ENCODE results near the gene PELI2.
"Not testable (repeated sequence)": the region's sequence is repeated elsewhere in the genome, so short reads cannot be mapped to it uniquely, and the experiment has no call there.

The PELI2 gene

GRCh38 chr14:56161658-56162057 is 43.4 kb downstream of the PELI2 start:
- Histone ChIP-seq H3K9ac (ENCODE audit: low read length) (no peak overlapping the region), H3K9me3 (ENCODE audit: control insufficient read depth, low read depth, low read length) (peaks cover 8% of the 10 kb centered on the region), H3K4me3 (ENCODE audit: low read length) (no peak overlapping the region), H3K4me1 (ENCODE audit: control insufficient read depth, low read depth, low read length) (peaks cover 11% of the 10 kb centered on the region), H3K36me3 (ENCODE audit: control insufficient read depth, low read depth, low read length) (no peaks in the 10 kb centered on the region), H3K27ac (ENCODE audit: low read length) (no peak overlapping the region), H3K27me3 (ENCODE audit: control insufficient read depth, insufficient read depth, low read length) (no peaks in the 10 kb centered on the region)

DNA sequence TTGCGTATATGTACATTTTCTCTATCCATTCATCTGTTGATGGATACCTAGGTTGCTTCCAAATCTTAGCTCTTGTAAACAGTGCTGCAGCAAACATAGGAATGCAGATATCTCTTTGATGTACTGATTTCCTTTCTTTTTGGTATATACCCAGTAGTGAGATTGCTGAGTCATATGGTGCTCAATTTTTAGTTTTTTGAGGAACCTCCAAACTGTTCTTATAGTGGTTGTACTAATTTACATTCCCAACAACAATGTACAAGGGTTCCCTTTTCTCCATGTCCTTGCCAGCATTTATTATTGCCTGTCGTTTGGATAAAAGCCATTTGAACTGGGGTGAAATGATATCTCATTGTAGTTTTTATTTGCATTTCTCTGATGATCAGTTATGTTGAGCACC is 44.3 kb downstream of the PELI2 start:
- Histone ChIP-seq H3K27ac (ENCODE audit: low read length) (no peak overlapping the region), H3K27me3 (ENCODE audit: control insufficient read depth, insufficient read depth, low read length) (no peaks in the 10 kb centered on the region), H3K4me1 (ENCODE audit: control insufficient read depth, low read depth, low read length) (peaks cover 11% of the 10 kb centered on the region), H3K9me3 (ENCODE audit: control insufficient read depth, low read depth, low read length) (peaks cover 8% of the 10 kb centered on the region), H3K4me3 (ENCODE audit: low read length) (no peak overlapping the region), H3K36me3 (ENCODE audit: control insufficient read depth, low read depth, low read length) (no peaks in the 10 kb centered on the region), H3K9ac (ENCODE audit: low read length) (no peak overlapping the region)

DNA sequence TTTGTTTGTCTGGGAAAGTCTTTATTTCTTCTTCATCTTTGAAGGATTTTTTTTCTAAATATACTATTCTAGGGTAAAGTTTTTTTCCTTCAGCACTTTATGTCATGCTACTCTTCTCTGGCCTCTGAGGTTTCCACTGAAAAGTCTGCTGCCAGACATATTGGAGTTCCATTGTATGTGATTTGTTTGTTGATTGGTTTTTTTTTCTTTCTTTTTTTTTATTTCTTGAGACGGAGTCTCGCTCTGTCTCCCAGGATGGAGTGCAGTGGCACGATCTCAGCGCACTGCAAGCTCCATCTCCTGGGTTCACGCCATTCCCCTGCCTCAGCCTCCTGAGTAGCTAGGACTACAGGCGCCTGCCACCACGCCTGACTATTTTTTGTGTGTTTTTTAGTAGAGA is 48.4 kb downstream of the PELI2 start:
- not testable (repeated sequence) for H3K9me3 ChIP-seq (ENCODE audit: control insufficient read depth, low read depth, low read length); H3K4me1 ChIP-seq (ENCODE audit: control insufficient read depth, low read depth, low read length); H3K27ac ChIP-seq (ENCODE audit: low read length); H3K9ac ChIP-seq (ENCODE audit: low read length); H3K4me3 ChIP-seq (ENCODE audit: low read length); H3K36me3 ChIP-seq (ENCODE audit: control insufficient read depth, low read depth, low read length); H3K27me3 ChIP-seq (ENCODE audit: control insufficient read depth, insufficient read depth, low read length)

DNA sequence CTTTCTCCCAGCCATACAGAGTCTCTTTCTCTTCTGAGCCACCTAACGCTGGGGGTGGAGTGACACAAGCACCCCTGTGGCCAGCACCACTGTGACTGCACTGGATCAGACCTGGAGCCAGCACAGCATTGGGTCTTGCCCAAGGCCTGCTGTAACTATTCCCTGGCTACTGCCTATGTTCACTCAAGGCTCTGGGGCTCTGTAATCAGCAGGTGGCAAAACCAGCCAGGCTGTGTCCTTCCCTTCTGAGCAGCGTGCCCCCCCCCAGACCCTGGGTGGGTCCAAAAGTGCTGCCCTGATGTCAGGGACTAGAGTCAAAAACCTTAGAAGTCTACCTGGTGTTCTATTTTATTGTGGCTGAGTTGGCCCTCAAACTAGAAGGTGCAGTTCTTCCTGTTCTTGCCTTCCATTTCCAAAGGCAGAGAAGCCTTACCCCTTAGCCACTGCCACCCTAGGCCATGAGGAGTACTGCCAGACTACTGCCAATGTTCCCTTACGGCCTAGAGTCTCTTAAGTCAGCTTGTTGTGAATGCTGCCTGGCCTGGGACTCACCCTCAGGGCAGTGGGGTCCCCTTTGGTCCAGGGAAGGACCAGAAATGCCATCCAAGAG is 49.9 kb downstream of the PELI2 start:
- H3K27ac ChIP-seq (ENCODE audit: low read length): no peak overlapping the region
- H3K4me1 ChIP-seq (ENCODE audit: control insufficient read depth, low read depth, low read length): no peaks in the 10 kb centered on the region
- H3K9me3 ChIP-seq (ENCODE audit: control insufficient read depth, low read depth, low read length): peaks cover 4% of the 10 kb centered on the region
- H3K4me3 ChIP-seq (ENCODE audit: low read length): no peak overlapping the region
- no peaks in the 10 kb centered on the region for H3K36me3 ChIP-seq (ENCODE audit: control insufficient read depth, low read depth, low read length)
- H3K27me3 ChIP-seq (ENCODE audit: control insufficient read depth, insufficient read depth, low read length): no peaks in the 10 kb centered on the region
- no peak overlapping the region for H3K9ac ChIP-seq (ENCODE audit: low read length)

- H3K36me3 ChIP-seq (ENCODE audit: control insufficient read depth, low read depth, low read length): no peaks in the 10 kb centered on the region
- H3K9ac ChIP-seq (ENCODE audit: low read length): no peak overlapping the region
- no peaks in the 10 kb centered on the region for H3K27me3 ChIP-seq (ENCODE audit: control insufficient read depth, insufficient read depth, low read length)
- no peaks in the 10 kb centered on the region for H3K9me3 ChIP-seq (ENCODE audit: control insufficient read depth, low read depth, low read length)
- H3K4me1 ChIP-seq (ENCODE audit: control insufficient read depth, low read depth, low read length): no peaks in the 10 kb centered on the region
- no peak overlapping the region for H3K27ac ChIP-seq (ENCODE audit: low read length)
- no peak overlapping the region for H3K4me3 ChIP-seq (ENCODE audit: low read length)
Measured at GRCh38 chr14:56170028-56170427, 51.8 kb downstream of the PELI2 start.

- Histone ChIP-seq H3K4me3 (ENCODE audit: low read length) (no peak overlapping the region), H3K27ac (ENCODE audit: low read length) (no peak overlapping the region), H3K36me3 (ENCODE audit: control insufficient read depth, low read depth, low read length) (no peaks in the 10 kb centered on the region), H3K9me3 (ENCODE audit: control insufficient read depth, low read depth, low read length) (no peaks in the 10 kb centered on the region), H3K4me1 (ENCODE audit: control insufficient read depth, low read depth, low read length) (no peaks in the 10 kb centered on the region), H3K27me3 (ENCODE audit: control insufficient read depth, insufficient read depth, low read length) (no peaks in the 10 kb centered on the region), H3K9ac (ENCODE audit: low read length) (no peak overlapping the region)
Measured at GRCh38 chr14:56170877-56171422, 52.7 kb downstream of the PELI2 start.

DNA sequence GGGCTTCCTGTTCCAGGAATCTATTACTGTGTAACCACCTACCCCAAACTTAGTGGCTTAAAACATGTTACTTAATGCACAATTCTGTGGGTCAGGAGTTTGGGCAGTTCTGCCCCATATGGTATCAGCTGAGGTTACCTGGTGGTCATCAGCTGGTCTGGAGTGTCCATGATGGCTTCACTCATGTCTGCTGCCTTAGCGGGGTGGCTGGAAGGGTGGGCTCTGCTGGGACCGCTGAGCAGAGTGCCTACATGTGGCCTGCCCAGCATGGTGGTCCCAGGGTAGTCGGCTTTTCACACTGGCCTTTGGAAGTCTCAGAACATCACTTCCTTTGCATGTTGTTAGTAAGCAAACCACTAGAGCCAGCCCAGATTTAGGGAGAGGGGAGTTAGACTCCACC is 53.9 kb downstream of the PELI2 start:
- H3K4me1 ChIP-seq (ENCODE audit: control insufficient read depth, low read depth, low read length): peaks cover 3% of the 10 kb centered on the region
- no peaks in the 10 kb centered on the region for H3K36me3 ChIP-seq (ENCODE audit: control insufficient read depth, low read depth, low read length)
- H3K27ac ChIP-seq (ENCODE audit: low read length): no peak overlapping the region
- no peak overlapping the region for H3K4me3 ChIP-seq (ENCODE audit: low read length)
- H3K9me3 ChIP-seq (ENCODE audit: control insufficient read depth, low read depth, low read length): no peaks in the 10 kb centered on the region
- no peaks in the 10 kb centered on the region for H3K27me3 ChIP-seq (ENCODE audit: control insufficient read depth, insufficient read depth, low read length)
- no peak overlapping the region for H3K9ac ChIP-seq (ENCODE audit: low read length)

GRCh38 chr14:56172571-56172971 is 54.4 kb downstream of the PELI2 start:
- Histone ChIP-seq H3K27me3 (ENCODE audit: control insufficient read depth, insufficient read depth, low read length) (no peaks in the 10 kb centered on the region), H3K4me3 (ENCODE audit: low read length) (no peak overlapping the region), H3K4me1 (ENCODE audit: control insufficient read depth, low read depth, low read length) (peaks cover 3% of the 10 kb centered on the region), H3K27ac (ENCODE audit: low read length) (no peak overlapping the region), H3K9me3 (ENCODE audit: control insufficient read depth, low read depth, low read length) (no peaks in the 10 kb centered on the region), H3K9ac (ENCODE audit: low read length) (no peak overlapping the region), H3K36me3 (ENCODE audit: control insufficient read depth, low read depth, low read length) (no peaks in the 10 kb centered on the region)

GRCh38 chr14:56173365-56173922 is 55.2 kb downstream of the PELI2 start:
- H3K9me3 ChIP-seq (ENCODE audit: control insufficient read depth, low read depth, low read length): no peaks in the 10 kb centered on the region
- no peak overlapping the region for H3K9ac ChIP-seq (ENCODE audit: low read length)
- no peak overlapping the region for H3K27ac ChIP-seq (ENCODE audit: low read length)
- peaks cover 3% of the 10 kb centered on the region for H3K4me1 ChIP-seq (ENCODE audit: control insufficient read depth, low read depth, low read length)
- no peaks in the 10 kb centered on the region for H3K36me3 ChIP-seq (ENCODE audit: control insufficient read depth, low read depth, low read length)
- no peaks in the 10 kb centered on the region for H3K27me3 ChIP-seq (ENCODE audit: control insufficient read depth, insufficient read depth, low read length)
- H3K4me3 ChIP-seq (ENCODE audit: low read length): no peak overlapping the region

- Histone ChIP-seq H3K4me1 (ENCODE audit: control insufficient read depth, low read depth, low read length) (peaks cover 3% of the 10 kb centered on the region), H3K27me3 (ENCODE audit: control insufficient read depth, insufficient read depth, low read length) (no peaks in the 10 kb centered on the region), H3K9me3 (ENCODE audit: control insufficient read depth, low read depth, low read length) (no peaks in the 10 kb centered on the region), H3K27ac (ENCODE audit: low read length) (no peak overlapping the region), H3K9ac (ENCODE audit: low read length) (no peak overlapping the region), H3K4me3 (ENCODE audit: low read length) (no peak overlapping the region), H3K36me3 (ENCODE audit: control insufficient read depth, low read depth, low read length) (no peaks in the 10 kb centered on the region)
Measured at GRCh38 chr14:56175773-56176172, 57.6 kb downstream of the PELI2 start.

DNA sequence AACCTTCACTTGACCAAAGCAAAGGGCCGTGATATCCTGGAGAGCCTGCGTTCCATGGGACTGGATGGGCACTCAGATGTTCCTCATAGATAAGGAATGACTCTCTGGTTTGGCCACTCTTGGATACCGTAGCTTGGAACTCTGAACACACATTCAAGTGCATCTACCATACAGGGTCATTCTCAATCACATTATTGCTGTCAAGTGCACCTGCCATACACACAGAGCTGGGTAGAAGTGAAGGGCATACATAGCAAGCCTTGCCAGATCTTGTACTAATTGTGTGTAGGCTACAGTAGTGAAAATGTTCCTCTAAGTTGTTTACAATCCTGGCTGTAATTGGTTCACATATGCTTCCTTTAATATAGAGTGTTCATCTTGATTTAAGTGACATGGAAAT is 58.3 kb downstream of the PELI2 start:
- Histone ChIP-seq H3K4me3 (ENCODE audit: low read length) (no peak overlapping the region), H3K9me3 (ENCODE audit: control insufficient read depth, low read depth, low read length) (no peaks in the 10 kb centered on the region), H3K36me3 (ENCODE audit: control insufficient read depth, low read depth, low read length) (no peaks in the 10 kb centered on the region), H3K4me1 (ENCODE audit: control insufficient read depth, low read depth, low read length) (peaks cover 3% of the 10 kb centered on the region), H3K27ac (ENCODE audit: low read length) (no peak overlapping the region), H3K27me3 (ENCODE audit: control insufficient read depth, insufficient read depth, low read length) (no peaks in the 10 kb centered on the region), H3K9ac (ENCODE audit: low read length) (no peak overlapping the region)

GRCh38 chr14:56177036-56177435 is 58.8 kb downstream of the PELI2 start:
- Histone ChIP-seq H3K9me3 (ENCODE audit: control insufficient read depth, low read depth, low read length) (no peaks in the 10 kb centered on the region), H3K27ac (ENCODE audit: low read length) (no peak overlapping the region), H3K36me3 (ENCODE audit: control insufficient read depth, low read depth, low read length) (no peaks in the 10 kb centered on the region), H3K27me3 (ENCODE audit: control insufficient read depth, insufficient read depth, low read length) (no peaks in the 10 kb centered on the region), H3K4me1 (ENCODE audit: control insufficient read depth, low read depth, low read length) (peaks cover 3% of the 10 kb centered on the region), H3K4me3 (ENCODE audit: low read length) (no peak overlapping the region), H3K9ac (ENCODE audit: low read length) (no peak overlapping the region)
